Raji (cell line): Measurements from ENCODE around the gene GRK6.

ENCODE experiments used
- POLR2A ChIP-seq: IDR thresholded peaks from 2 replicates; pipeline ENCODE4 v1.6.1; 2011; ENCODE audit warnings: low read depth, low read length, control low read depth; ENCODE audit not compliant: insufficient read depth

Gene GRK6

GRCh38 chr5:177474002-177474476 is 47.6 kb downstream of the GRK6 start:
- no peak for TF ChIP-seq POLR2A

- TF ChIP-seq POLR2A: no peak
Observed at GRCh38 chr5:177474846-177475562, 48.5 kb downstream of the GRK6 start.

- no peak for TF ChIP-seq POLR2A
Observed at GRCh38 chr5:177475563-177476427, 49.3 kb downstream of the GRK6 start.

GRCh38 chr5:177476531-177477233 is 50.2 kb downstream of the GRK6 start:
- no peak for TF ChIP-seq POLR2A

- TF ChIP-seq POLR2A: no peak
Observed at GRCh38 chr5:177477701-177478477, 51.4 kb downstream of the GRK6 start.

- TF ChIP-seq POLR2A: no peak
Observed at GRCh38 chr5:177478711-177479646, 52.5 kb downstream of the GRK6 start.

GRCh38 chr5:177479774-177480173 is 53.3 kb downstream of the GRK6 start:
- TF ChIP-seq POLR2A: no peak

GRCh38 chr5:177482359-177482795 is 55.9 kb downstream of the GRK6 start:
- no peak for TF ChIP-seq POLR2A

- TF ChIP-seq POLR2A: no peak
Observed at GRCh38 chr5:177483042-177483441, 56.6 kb downstream of the GRK6 start.

- TF ChIP-seq POLR2A: no peak
Observed at GRCh38 chr5:177483994-177484901, 57.8 kb downstream of the GRK6 start.

- no peak for TF ChIP-seq POLR2A
Observed at GRCh38 chr5:177484902-177485549, 58.5 kb downstream of the GRK6 start.

GRCh38 chr5:177486256-177486655 is 59.8 kb downstream of the GRK6 start:
- TF ChIP-seq POLR2A: no peak
